ENCODE results near the gene SLC6A8. TPM values are rescaled to one million over a fixed set of nuclear protein-coding genes. Genes with fewer than 3 reads are reported as not detected.
"Not testable (repeated sequence)": the region's sequence is repeated elsewhere in the genome, so short reads cannot be mapped to it uniquely, and the experiment has no call there.

The SLC6A8 gene
- total RNA-seq, 2 experiments from 2014 or later, result 0.42 to 0.71 TPM

DNA sequence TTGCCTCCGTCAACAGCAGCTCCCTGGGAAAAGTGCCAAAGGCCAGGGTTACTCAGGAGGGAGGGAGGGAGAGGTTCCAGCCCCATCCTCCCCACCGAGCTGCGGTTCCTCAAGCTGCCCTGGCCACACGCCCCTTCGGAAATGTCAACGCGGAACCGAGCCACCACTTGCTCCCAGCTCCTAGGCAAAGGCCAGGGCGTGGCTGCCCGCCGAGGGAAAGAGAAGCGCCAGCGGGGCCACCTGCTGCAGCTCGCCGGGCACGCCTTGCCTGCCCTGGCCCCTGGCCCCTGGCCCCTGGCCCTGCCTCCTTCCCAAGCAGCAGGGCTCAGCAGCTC is 15.3 kb downstream of the SLC6A8 start:
- Mint-ChIP-seq H3K4me3 (no peak overlapping the region), H3K27ac (no peak overlapping the region), H3K27me3 (no peaks in the 10 kb centered on the region), H3K9me3 (no peaks in the 10 kb centered on the region), H3K4me1 (ENCODE audit: low read depth) (peaks cover 8% of the 10 kb centered on the region), H3K36me3 (ENCODE audit: low read depth) (peaks cover 23% of the 10 kb centered on the region)
- no peak overlapping the region for H3K4me3 ChIP-seq (ENCODE audit: low read length)
- ChIA-PET CTCF (no interaction called here), POLR2A (no interaction called here)
- no peaks in the 10 kb centered on the region for H3K27me3 ChIP-seq (ENCODE audit: control insufficient read depth in 1 of 2, insufficient read depth in 2 of 2, low read length in 2 of 2)
- no peaks in the 10 kb centered on the region for H3K4me1 ChIP-seq (ENCODE audit: insufficient read depth, low read length)
- no peak overlapping the region for H3K27ac ChIP-seq (ENCODE audit: low read depth in 1 of 2, low read length in 2 of 2)
- no peak for DNase-seq
- intact Hi-C loops (cut with DNase I, micrococcal nuclease), result no loop called here
- H3K36me3 ChIP-seq (ENCODE audit: insufficient read depth, low read length), result peaks cover 28% of the 10 kb centered on the region
- TF ChIP-seq, protein P1, sequence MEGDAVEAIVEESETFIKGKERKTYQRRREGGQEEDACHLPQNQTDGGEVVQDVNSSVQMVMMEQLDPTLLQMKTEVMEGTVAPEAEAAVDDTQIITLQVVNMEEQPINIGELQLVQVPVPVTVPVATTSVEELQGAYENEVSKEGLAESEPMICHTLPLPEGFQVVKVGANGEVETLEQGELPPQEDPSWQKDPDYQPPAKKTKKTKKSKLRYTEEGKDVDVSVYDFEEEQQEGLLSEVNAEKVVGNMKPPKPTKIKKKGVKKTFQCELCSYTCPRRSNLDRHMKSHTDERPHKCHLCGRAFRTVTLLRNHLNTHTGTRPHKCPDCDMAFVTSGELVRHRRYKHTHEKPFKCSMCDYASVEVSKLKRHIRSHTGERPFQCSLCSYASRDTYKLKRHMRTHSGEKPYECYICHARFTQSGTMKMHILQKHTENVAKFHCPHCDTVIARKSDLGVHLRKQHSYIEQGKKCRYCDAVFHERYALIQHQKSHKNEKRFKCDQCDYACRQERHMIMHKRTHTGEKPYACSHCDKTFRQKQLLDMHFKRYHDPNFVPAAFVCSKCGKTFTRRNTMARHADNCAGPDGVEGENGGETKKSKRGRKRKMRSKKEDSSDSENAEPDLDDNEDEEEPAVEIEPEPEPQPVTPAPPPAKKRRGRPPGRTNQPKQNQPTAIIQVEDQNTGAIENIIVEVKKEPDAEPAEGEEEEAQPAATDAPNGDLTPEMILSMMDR (IDR thresholded peaks at IDR 0.05), result no peak
- ATAC-seq (ENCODE audit: poor library complexity), result no peak
- H3K9me3 ChIP-seq (ENCODE audit: control insufficient read depth in 1 of 2, insufficient read depth in 1 of 2, low read length in 2 of 2), result no peaks in the 10 kb centered on the region

GRCh38 chrX:153704021-153704526 is 16.3 kb downstream of the SLC6A8 start:
- ChIA-PET CTCF (no interaction called here), POLR2A (interaction anchor here (0.7 kb wide), 1 partner anchor 75 kb away, joined by 3 read pairs; no protein-coding TSS in a partner anchor)
- Mint-ChIP-seq H3K4me1 (ENCODE audit: low read depth) (peaks cover 13% of the 10 kb centered on the region), H3K27ac (no peak overlapping the region), H3K27me3 (no peaks in the 10 kb centered on the region), H3K9me3 (no peaks in the 10 kb centered on the region), H3K36me3 (ENCODE audit: low read depth) (peaks cover 28% of the 10 kb centered on the region), H3K4me3 (no peak overlapping the region)
- ATAC-seq (ENCODE audit: poor library complexity), result no peak
- Histone ChIP-seq H3K4me3 (ENCODE audit: low read length) (no peak overlapping the region), H3K27me3 (ENCODE audit: control insufficient read depth in 1 of 2, insufficient read depth in 2 of 2, low read length in 2 of 2) (no peaks in the 10 kb centered on the region), H3K4me1 (ENCODE audit: insufficient read depth, low read length) (peaks cover under 1% of the 10 kb centered on the region), H3K9me3 (ENCODE audit: control insufficient read depth in 1 of 2, insufficient read depth in 1 of 2, low read length in 2 of 2) (no peaks in the 10 kb centered on the region), H3K27ac (ENCODE audit: low read depth in 1 of 2, low read length in 2 of 2) (no peak overlapping the region), H3K36me3 (ENCODE audit: insufficient read depth, low read length) (peaks cover 34% of the 10 kb centered on the region)
- TF ChIP-seq, protein P1 (IDR thresholded peaks at IDR 0.05), result no peak
- no peak for DNase-seq
- intact Hi-C loops (cut with DNase I, micrococcal nuclease), result no loop called here

DNA sequence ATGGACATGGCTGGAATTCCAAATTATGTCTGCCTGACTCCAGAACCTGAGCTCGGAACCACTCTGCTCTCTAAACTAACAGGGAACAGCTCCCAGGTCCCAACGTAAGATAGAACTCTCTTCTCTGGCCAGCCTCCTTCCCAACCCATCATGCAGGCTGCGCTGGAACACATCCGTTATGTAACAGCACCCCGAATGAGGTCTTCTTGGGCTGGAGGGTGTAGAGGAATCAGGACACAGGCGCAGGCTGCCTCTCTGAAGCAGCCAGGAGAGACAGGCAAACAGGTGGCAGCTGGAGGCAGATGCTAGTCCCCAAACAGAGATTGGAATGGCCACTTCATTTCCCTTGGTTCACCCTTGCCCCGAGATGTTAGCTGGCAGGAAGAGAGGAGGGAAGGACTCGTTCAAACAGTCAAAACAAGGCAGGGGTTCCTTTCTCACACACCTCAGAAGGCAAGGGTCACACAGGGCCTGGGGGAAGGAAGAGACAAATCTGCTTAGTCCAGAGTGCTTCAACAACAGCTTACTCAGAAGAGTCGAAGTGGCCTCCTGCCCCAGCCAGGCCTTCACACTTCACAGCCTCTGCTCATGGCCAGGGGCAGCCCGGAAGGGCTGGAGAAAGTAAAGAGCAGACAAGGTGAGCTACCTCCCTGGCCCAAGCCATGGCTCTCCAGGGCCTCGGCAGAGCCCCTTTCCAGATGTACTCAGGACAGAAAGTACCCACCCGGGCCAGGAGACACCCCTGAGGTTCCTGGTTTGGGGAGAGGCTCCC is 17.1 kb downstream of the SLC6A8 start:
- intact Hi-C loops (cut with DNase I, micrococcal nuclease); POLR2A ChIA-PET; H3K27me3 ChIP-seq (ENCODE audit: control insufficient read depth in 1 of 2, insufficient read depth in 2 of 2, low read length in 2 of 2); H3K9me3 ChIP-seq (ENCODE audit: control insufficient read depth in 1 of 2, insufficient read depth in 1 of 2, low read length in 2 of 2); H3K27ac ChIP-seq (ENCODE audit: low read depth in 1 of 2, low read length in 2 of 2); ATAC-seq (ENCODE audit: poor library complexity); H3K4me1 ChIP-seq (ENCODE audit: insufficient read depth, low read length); H3K9me3 Mint-ChIP-seq; H3K27me3 Mint-ChIP-seq; H3K4me3 ChIP-seq (ENCODE audit: low read length); H3K27ac Mint-ChIP-seq; CTCF ChIA-PET; H3K4me3 Mint-ChIP-seq; DNase-seq: not testable (repeated sequence)
- H3K36me3 ChIP-seq (ENCODE audit: insufficient read depth, low read length), result peaks cover 40% of the 10 kb centered on the region
- Mint-ChIP-seq H3K36me3 (ENCODE audit: low read depth) (peaks cover 28% of the 10 kb centered on the region), H3K4me1 (ENCODE audit: low read depth) (peaks cover 13% of the 10 kb centered on the region)

DNA sequence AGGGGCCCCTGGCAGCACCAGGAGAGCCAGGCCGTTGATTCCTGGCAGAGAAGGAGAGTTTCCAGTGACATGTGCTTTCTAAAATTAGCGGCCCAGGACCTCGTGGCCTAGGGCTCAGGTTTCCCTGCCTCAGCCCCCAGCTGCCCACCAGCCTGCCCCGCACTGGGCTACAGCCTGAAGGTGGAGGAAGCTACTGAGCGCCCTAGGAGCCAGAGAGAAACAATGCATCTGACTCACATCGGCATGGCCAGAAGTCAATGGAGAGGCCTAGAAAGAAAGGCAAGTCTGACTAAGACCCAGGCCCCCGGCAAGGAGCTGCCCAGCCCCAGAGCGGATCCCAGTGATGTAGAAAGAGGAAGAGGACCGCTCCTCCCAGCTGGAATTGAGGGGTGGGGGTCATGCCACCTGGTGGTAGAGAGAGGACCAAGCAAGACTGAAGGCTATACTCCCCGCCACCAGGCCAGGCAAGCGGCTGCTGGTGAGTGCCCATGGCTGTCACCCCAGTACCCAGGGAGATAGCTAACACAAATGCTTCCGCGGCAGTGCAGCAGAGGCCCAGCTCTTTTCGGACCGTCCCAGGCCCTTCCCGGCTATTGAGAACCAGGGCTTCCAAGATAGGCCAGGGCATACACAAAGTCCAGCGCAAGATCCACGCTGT is 17.8 kb downstream of the SLC6A8 start:
- ATAC-seq (ENCODE audit: poor library complexity); H3K4me3 ChIP-seq (ENCODE audit: low read length); CTCF ChIA-PET; H3K9me3 ChIP-seq (ENCODE audit: control insufficient read depth in 1 of 2, insufficient read depth in 1 of 2, low read length in 2 of 2); H3K4me3 Mint-ChIP-seq; H3K27me3 Mint-ChIP-seq; H3K27ac ChIP-seq (ENCODE audit: low read depth in 1 of 2, low read length in 2 of 2); H3K4me1 ChIP-seq (ENCODE audit: insufficient read depth, low read length); H3K27ac Mint-ChIP-seq; intact Hi-C loops (cut with DNase I, micrococcal nuclease); DNase-seq; H3K9me3 Mint-ChIP-seq; H3K27me3 ChIP-seq (ENCODE audit: control insufficient read depth in 1 of 2, insufficient read depth in 2 of 2, low read length in 2 of 2); POLR2A ChIA-PET: not testable (repeated sequence)
- H3K4me1 Mint-ChIP-seq (ENCODE audit: low read depth), result peaks cover 13% of the 10 kb centered on the region
- peaks cover 48% of the 10 kb centered on the region for H3K36me3 ChIP-seq (ENCODE audit: insufficient read depth, low read length)
- peaks cover 31% of the 10 kb centered on the region for H3K36me3 Mint-ChIP-seq (ENCODE audit: low read depth)
